ENCODE data around the gene UGT8.

UGT8 gene

DNA sequence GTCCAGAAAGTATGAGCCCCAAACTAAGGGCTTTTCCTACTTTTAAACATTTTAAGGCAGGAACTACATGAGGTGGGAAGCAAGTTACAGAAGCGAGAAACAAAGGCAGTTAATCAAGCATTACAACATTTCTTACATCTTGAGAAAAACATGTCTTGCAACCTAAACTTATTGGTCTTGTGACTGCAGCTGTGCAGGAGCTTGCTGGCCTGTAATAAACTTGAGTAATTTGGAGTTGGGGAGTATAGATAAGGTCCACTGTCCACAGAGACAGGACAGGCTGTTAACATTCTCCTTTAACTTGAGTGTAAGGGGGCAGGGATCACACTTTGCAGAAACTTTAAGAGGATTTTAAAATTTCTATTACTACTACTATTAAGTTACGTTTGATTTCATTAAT lies 2.7 kb upstream of the UGT8 start:
- TF ChIP-seq, protein P1, sequence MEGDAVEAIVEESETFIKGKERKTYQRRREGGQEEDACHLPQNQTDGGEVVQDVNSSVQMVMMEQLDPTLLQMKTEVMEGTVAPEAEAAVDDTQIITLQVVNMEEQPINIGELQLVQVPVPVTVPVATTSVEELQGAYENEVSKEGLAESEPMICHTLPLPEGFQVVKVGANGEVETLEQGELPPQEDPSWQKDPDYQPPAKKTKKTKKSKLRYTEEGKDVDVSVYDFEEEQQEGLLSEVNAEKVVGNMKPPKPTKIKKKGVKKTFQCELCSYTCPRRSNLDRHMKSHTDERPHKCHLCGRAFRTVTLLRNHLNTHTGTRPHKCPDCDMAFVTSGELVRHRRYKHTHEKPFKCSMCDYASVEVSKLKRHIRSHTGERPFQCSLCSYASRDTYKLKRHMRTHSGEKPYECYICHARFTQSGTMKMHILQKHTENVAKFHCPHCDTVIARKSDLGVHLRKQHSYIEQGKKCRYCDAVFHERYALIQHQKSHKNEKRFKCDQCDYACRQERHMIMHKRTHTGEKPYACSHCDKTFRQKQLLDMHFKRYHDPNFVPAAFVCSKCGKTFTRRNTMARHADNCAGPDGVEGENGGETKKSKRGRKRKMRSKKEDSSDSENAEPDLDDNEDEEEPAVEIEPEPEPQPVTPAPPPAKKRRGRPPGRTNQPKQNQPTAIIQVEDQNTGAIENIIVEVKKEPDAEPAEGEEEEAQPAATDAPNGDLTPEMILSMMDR (conservative IDR thresholded peaks at IDR 0.05; ENCODE audit: low read depth, low read length) = no peak

GRCh38 chr4:114597410-114598115 lies 1.0 kb upstream of the UGT8 start:
- TF ChIP-seq, protein P1 (conservative IDR thresholded peaks at IDR 0.05; ENCODE audit: low read depth, low read length) = no peak
- no peak overlapping the region for H3K4me3 ChIP-seq (ENCODE audit: low read depth, low read length)
- DNase-seq (ENCODE audit: low read depth) = no peak

More for the DNA sequence above, 2.7 kb upstream of the UGT8 start:
- no peak overlapping the region for H3K4me3 ChIP-seq (ENCODE audit: low read depth, low read length)
- no peak for DNase-seq (ENCODE audit: low read depth)

DNA sequence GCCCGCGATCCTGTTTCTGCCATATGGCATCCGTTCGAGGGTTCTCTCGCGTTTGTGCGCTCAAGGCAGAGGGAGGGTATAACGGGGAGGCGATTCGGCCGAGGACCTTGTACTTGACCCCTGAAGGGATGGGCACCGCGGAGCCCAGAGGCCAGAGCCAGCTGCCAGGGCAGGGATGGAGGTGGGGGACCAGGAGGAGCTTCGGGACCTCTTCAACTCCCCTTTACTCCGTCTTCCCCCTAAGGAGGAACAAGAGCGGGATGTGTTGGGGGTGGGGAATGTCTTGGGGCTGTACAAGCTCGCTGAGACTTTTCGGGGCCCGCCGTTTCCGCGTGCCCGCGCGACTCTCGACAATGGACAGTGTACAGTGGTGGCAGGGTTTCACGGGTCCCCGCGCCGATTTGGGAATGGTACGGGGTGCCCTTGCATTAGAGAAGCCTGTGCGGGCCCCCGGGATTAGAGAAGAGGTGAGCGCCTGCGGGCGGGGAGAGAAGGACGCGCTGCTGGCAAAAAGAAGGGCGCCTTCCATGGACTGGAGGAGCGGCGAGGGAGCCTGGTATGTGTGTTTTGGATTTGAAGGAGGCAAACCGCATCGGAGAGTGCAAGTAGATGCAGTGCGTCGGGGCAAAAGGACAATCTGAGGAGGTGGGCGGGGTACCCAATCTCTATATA lies 760 bp downstream of the UGT8 start:
- TF ChIP-seq, protein P1 (conservative IDR thresholded peaks at IDR 0.05; ENCODE audit: low read depth, low read length) = no peak
- no peak for DNase-seq (ENCODE audit: low read depth)
- H3K4me3 ChIP-seq (ENCODE audit: low read depth, low read length) = peak overlapping the region; percentile 17

DNA sequence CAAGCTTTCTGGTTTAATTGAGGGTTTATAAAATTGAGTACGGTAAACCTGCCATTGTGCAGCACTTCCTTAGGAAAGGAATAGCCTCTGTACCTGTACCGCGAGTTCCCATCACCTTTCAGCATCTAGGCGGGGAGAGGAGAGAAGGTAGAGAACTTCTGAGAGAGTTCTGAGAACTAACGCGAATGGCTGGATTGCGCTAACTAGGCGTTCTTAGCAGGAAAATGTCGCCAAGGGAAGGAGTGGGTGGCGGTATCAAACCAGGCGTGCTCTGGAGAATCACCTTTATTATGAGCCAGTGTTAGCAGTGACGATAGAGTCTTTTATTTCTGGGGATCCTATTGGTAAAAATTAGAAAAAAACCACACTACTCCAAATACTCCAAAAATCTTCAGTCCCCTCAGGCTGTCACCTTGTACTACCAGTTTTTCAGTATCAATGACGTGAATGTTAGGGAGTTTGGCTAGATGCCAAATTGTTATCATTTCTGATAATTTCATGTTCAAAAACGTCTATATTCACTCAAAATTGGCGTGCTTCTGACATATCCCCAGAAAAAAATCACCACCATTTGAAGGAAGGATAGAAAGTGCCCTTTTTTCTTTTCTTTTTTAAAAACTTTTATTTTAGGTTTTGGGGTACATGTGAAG lies 1.4 kb downstream of the UGT8 start:
- no peak overlapping the region for H3K4me3 ChIP-seq (ENCODE audit: low read depth, low read length)
- DNase-seq (ENCODE audit: low read depth) = no peak
- TF ChIP-seq, protein P1 (conservative IDR thresholded peaks at IDR 0.05; ENCODE audit: low read depth, low read length) = no peak

- DNase-seq (ENCODE audit: low read depth) = no peak
Observed at GRCh38 chr4:114600672-114601071, 2.1 kb downstream of the UGT8 start.

GRCh38 chr4:114601304-114602052 lies 2.9 kb downstream of the UGT8 start:
- H3K4me3 ChIP-seq (ENCODE audit: low read depth, low read length) = no peak overlapping the region
- no peak for DNase-seq (ENCODE audit: low read depth)
- TF ChIP-seq, protein P1 (conservative IDR thresholded peaks at IDR 0.05; ENCODE audit: low read depth, low read length) = no peak

More at GRCh38 chr4:114600672-114601071, 2.1 kb downstream of the UGT8 start:
- H3K4me3 ChIP-seq (ENCODE audit: low read depth, low read length) = no peak overlapping the region
- TF ChIP-seq, protein P1 (conservative IDR thresholded peaks at IDR 0.05; ENCODE audit: low read depth, low read length) = no peak

Measured in choroid plexus epithelial cell (primary cell).